Fibroblast of villous mesenchyme (primary cell): Measurements from ENCODE around the gene DOLPP1. TPM values are rescaled to one million over a fixed set of nuclear protein-coding genes. Genes with fewer than 3 reads are reported as not detected.

Experiments
- DNase-seq: peaks from one replicate; pipeline ENCODE4 v3.0.0-alpha.2; 2010; ENCODE audit warnings: low read depth
- H3K4me3 ChIP-seq: 2 replicates; pipeline ENCODE4 v1.5.1; 2011; ENCODE audit warnings: low read depth, mild to moderate bottlenecking, low read length
- CTCF ChIP-seq: IDR thresholded peaks from 2 replicates; pipeline ENCODE4 v1.5.1; 2012; ENCODE audit warnings: low read depth, mild to moderate bottlenecking, low read length; ENCODE audit not compliant: insufficient read depth
- total RNA-seq: library from RNA; depleted of rRNA; stranded (reverse); fragments of >200 nt; gene quantifications from 2 replicates; pipeline ENCODE4 v1.2.3, GENCODE V29; 2012

The DOLPP1 gene
- total RNA-seq, 1 donor, result 14.2 TPM

- TF ChIP-seq CTCF, result no peak
- DNase-seq, result no peak
- no peak overlapping the region for H3K4me3 ChIP-seq
These were observed 16.4 kb upstream of the DOLPP1 start for GRCh38 chr9:129064499-129064908.

- no peak for DNase-seq
- H3K4me3 ChIP-seq, result no peak overlapping the region
- TF ChIP-seq CTCF, result no peak
These were observed 12.8 kb upstream of the DOLPP1 start for GRCh38 chr9:129068110-129068509.

- peak; percentile 78 for DNase-seq
- H3K4me3 ChIP-seq, result no peak overlapping the region
- no peak for TF ChIP-seq CTCF
These were observed 11.7 kb upstream of the DOLPP1 start for GRCh38 chr9:129068990-129069861.

GRCh38 chr9:129069862-129070641, 10.9 kb upstream of the DOLPP1 start:
- DNase-seq, result no peak
- no peak for TF ChIP-seq CTCF

GRCh38 chr9:129070696-129071525, 10.0 kb upstream of the DOLPP1 start:
- H3K4me3 ChIP-seq, result no peak overlapping the region
- TF ChIP-seq CTCF, result no peak
- DNase-seq, result no peak

More at GRCh38 chr9:129069862-129070641, 10.9 kb upstream of the DOLPP1 start:
- H3K4me3 ChIP-seq, result no peak overlapping the region

- no peak overlapping the region for H3K4me3 ChIP-seq
- DNase-seq, result no peak
- no peak for TF ChIP-seq CTCF
These were observed 9.3 kb upstream of the DOLPP1 start for GRCh38 chr9:129071526-129072126.
